GM12801 (cell line): ENCODE data around the gene LRRC23.

Experiments
- CTCF ChIP-seq: IDR thresholded peaks from one replicate; pipeline ENCODE4 v1.5.1; 2011; ENCODE audit warnings: control low read depth; ENCODE audit not compliant: insufficient read length; ENCODE audit errors: extremely low read depth

Gene LRRC23

DNA sequence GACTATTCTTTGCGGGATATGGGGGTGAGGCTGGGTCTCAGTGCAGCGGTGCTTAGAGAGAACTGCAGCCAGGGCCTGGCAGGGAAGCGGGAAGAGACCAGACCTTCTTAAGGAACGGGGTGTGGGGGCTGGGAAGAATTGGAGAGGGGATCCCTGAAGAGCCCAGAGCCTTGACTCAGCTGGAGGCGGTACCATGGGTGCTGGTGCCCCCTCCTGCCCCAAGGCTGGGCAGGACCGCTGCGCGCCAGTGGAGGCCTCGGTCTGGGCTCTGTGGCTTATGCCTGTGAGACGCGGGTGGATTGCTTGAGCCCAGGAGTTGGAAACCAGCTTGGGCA lies 37.7 kb downstream of the LRRC23 start:
- TF ChIP-seq CTCF = no peak

- TF ChIP-seq CTCF = no peak
Measured at GRCh38 chr12:6943389-6943721, 38.7 kb downstream of the LRRC23 start.

GRCh38 chr12:6943722-6944380 lies 39.2 kb downstream of the LRRC23 start, which contains the start of the genes C12orf57 and RNU7-1:
Gene C12orf57, plus strand, starts transcription at chr12:6944022. Its CDS starts 100 bp downstream, at chr12:6944122.
Gene RNU7-1, plus strand, starts transcription at chr12:6943816.
- no peak for TF ChIP-seq CTCF

DNA sequence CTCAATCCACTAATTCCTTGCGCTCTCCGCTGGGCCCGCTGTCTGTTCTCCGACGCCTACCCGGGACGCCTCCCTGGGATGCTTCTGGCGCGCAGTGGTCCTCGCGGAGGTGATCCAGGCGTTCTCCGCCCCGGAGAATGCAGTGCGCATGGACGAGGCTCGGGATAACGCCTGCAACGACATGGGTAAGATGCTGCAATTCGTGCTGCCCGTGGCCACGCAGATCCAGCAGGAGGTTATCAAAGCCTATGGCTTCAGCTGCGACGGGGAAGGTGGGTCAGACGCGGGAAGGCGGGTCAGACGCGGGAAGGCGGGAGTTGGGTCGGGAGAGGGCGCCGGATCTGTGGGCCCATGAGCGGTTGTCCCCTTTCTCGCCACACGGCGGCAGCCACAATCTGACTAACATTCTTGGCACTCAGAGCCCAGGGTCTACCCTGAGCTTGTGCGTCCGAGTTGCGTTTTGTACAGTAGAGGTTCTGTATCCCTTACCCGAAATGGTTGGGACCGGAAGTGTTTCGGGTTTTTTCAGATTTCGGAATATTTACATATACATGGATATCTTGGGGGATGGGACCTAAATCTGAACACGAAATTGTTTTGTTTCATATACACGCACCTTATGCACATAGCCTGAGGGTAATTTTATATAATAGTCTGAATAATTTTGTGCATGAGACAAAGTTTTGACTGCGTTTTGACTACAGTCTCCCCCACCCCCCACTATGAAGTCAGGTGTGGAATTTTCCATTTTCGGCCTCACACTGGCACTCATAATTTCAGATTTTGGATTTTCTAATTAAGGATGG lies 40.0 kb downstream of the LRRC23 start:
- peak; percentile 81 for TF ChIP-seq CTCF

- TF ChIP-seq CTCF = no peak
Measured at GRCh38 chr12:6945613-6946012, 41.0 kb downstream of the LRRC23 start.

DNA sequence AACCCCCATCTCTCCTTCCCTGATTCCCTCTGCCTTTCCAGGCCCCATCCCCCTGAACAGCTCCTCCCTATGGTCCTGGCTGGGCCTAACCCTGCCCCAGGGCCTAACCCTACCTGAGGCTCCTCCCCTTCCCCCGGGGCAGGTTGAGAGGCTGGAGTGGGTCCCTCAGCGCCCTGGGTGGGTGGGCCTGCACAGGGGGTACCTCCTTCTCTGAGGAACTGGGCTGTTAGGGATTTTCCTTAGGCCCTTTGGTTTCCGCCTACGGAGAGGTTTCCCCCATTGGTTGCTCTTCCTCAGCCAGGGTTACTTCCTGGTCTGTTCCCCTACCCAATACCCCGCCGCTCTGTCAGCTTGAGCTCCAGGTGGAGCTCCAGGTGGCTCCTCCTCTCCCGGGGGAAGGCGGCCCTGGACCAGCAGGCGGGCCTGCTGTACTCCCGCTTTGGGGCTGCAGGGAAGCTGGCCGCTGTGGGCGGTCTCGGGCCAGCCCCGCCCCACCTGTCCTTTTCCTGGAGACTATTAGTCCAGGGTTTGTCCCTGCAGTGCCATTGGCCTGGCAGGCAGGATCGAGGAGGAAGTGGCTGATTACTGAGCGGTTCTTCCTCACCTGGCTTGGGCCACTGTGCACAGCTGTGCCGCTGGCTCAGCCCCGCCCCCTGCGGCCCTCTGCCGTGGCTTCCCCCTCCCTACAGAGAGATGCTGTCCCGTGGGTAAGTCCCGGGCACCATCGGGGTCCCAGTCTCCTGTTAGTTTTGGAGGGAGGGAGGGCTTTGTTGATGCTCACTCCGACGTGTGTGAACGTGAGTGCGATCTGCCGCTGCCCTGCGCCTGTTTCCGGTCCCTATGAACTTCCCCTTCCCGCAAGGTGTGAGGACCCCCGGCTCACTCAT lies 41.7 kb downstream of the LRRC23 start:
- TF ChIP-seq CTCF = no peak

DNA sequence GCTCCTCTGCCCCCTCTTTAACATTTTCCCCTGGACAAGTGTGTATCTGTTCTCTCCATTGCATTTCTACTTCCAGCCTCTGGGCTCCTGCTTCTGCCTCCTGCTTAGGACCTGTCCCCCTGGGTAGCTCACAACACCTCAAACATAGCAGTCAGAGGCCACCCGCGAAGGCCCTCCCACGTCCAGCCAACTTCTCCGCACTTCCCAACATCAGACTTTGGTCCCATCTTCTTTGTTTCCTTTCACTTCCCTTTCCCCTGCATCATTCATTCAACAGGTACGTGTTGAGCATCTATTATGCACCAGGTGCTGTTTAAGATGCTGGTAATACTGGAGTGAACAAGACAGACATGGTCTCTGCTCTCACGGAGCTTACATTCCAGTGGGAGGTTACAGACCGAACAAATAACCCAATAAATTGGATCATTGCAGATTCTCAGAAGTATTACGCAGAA lies 42.3 kb downstream of the LRRC23 start:
- TF ChIP-seq CTCF = no peak
